MM.1S (cell line): Measurements from ENCODE around the gene GPR153.

Experiments used
- CTCF ChIP-seq: fragments of 300-600 bp; sonication (generic); IDR thresholded peaks from 2 replicates; pipeline ENCODE4 v1.5.1; 2016; ENCODE audit warnings: antibody characterized with exemption, low read length, mixed read lengths
- EZH2phosphoT487 ChIP-seq: fragments of 300-600 bp; sonication (generic); IDR thresholded peaks from 2 replicates; pipeline ENCODE4 v1.6.1; 2018; ENCODE audit warnings: antibody characterized with exemption, low read length

GRCh38 chr1:6301526-6301925 lies 40.6 kb upstream of the GPR153 start:
- TF ChIP-seq EZH2phosphoT487, result no peak
- TF ChIP-seq CTCF, result no peak
